GM10847 (cell line): ENCODE data around the gene STOM.

Source experiments
- POLR2A ChIP-seq: IDR thresholded peaks from 2 replicates; pipeline ENCODE4 v1.6.1; 2011; ENCODE audit not compliant: insufficient read length; ENCODE audit errors: extremely low read depth

The STOM gene

DNA sequence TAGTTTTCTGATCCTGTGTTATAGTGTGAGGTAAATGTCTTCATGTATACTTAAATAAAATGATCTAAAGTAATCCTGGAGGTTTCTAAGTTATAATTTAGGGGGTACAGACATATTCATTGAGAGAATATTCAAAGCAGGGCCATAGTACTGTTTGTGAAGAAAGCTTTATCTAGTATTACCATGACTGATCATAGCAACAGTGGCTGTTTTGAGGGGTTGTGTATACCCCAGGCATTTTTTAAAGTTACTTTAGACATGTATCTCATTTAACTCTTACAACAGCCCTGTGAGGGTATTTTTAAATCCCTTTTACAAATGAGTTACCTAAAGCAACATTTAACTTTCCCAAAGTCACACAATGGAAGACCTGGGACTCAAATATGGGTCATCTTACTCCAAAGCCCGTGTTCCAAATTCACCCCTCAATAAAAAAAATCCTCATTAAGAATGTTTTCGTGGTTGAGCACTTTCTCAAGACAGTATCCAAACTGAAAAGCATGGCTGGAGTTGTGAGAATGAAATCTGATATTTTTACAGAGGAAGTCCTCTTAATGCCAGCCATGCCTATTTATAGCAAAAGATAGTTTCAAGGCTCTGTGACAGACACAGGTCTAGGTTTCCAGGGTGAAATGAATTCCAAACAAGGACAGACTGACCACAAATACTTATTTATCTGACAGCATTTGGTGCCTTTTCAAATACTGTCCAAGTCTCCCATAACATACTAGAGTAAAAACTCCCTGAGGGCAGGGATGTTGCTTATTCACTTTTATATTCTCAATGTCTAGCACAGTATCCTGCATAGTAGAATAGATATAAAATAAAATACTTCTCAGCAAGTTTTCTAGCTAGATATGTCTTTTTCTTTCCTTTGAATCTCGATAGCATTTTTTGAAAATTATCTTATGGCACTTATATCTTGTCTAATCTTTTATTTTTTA, 10.4 kb downstream of the STOM start:
- TF ChIP-seq POLR2A = no peak

DNA sequence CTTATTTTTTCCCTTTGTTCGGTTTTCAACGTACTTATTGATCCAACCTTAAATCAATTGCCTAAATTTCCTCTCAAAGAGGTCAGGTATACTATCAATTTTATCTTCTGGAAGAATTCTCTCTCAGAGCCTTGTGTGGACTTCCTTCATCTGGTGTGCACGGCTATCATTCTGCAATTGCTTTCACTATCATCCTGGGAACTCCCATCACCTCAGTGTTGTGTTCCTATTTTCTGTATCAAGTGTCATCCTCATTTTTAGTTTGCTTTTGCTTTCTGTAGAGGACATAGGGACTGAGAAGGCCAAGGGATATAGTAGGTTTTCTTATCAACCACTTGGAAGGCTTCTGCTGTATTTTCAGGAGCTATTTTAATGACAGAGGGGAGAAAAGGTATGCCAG, 11.3 kb downstream of the STOM start:
- TF ChIP-seq POLR2A = no peak

DNA sequence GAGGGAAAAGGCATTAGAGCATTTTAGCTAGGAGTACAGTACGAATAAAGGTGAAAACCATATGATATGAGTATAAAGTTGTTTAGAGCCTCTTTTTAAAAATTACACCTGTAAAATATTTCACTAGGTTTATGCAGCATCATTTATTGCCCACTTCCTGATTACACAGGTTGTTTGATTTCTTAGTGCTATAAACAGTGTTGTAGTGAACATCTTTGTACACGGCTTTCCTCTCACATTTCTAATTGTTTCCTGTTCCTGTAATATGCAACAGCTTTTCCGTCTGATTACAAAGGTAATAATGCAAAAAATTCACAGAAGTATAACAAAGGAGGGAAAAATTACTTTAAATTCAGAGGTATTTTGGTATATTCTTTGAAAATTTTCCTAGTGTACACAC, 13.0 kb downstream of the STOM start:
- no peak for TF ChIP-seq POLR2A

DNA sequence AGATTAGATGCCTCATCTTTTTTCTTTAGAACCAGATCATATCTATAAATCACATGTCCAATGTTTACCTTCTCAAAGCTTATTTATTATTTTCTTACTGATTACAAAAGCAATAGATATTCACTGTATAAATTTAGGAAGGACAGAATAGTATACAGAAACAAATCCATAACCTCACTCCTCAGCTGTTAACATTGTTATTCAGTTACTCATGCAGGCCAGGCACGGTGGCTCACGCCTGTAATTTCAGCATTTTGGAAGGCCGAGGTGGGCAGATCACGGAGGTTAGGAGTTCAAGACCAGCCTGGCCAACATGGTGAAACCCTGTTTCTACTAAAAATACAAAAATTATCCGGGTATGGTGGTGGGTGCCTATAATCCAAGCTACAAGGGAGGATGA, 15.3 kb downstream of the STOM start:
- no peak for TF ChIP-seq POLR2A

DNA sequence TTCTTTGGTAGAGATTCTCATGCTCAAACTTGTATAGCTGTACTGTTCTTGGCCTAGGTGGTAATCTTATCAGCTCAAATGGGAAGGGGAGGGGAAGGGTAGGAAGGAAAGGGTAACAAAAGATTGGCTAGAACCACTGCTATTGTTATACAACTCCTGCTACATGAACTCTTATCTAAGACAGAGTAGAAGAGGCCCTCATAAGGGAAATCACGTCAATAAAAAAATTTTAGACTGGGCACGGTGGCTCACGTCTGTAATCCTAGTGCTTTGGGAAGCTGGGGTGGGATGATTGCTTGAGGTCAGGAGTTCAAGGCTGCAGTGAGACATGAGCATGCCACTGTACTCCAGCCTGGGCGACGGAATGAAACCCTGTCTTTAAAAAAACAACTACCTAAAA, 15.9 kb downstream of the STOM start:
- TF ChIP-seq POLR2A = no peak

DNA sequence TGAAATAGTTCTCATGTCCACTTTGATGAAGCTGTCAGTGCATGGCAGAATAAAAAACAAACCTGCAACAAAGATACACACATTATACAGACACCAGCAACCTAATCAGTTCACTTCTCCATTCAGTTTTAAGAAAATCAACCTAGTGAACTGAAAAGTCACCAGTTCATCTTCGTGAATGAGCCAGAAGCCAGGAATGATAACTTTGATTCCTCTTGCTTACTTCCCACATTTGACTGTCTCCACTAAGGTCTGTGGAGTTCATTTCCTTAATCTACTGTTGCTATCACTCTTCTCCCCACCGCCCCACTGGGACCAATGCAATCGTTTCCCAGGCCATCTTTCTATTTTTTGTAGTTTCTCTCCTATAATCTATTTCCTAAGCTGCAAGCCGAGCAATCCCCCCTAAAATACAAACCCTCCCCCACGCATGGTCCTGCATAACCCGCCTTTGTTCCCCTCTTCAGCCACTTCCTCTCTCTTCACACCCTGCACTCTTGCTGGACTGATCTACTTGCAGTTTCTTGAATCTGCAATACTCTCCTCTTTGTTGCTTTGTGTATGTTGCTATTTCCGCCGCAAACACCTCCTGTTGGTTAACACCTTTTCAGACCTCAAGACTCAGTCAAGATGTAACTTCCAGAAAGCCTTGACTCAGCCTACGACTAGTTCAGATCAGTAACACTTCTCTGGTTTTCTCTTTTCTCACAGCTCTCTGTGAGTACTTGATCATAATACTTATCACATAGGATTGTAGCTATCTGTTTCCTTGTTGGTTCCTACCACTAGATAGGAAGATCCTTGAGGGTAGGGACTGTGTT, 16.6 kb downstream of the STOM start:
- no peak for TF ChIP-seq POLR2A

DNA sequence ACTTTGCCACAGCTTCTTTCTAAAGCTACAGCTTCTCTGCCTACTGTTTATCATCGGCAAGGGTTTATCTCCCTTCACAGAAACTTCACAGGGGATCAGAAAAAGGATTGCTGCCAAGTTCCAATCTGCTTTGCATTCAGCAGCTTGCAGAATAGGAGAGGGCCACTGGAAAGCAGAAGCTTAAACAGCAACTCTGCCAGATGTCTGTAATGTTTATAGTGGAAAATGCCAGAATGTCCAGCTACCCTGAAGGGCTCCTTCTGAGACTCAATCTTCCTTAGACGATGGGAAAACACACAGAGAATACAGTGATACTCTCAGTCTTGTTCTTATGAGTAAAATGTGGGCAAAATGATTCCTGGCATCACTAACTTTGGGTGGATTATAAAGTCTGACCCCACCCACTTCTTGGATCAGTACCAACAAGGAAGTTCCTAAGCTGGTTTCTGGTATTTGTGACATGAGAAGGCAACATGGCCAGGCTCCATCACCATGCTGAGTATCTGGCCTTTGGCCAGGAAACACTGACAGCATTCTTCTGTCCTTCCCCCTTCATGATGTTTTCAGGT, 19.0 kb downstream of the STOM start:
- no peak for TF ChIP-seq POLR2A

DNA sequence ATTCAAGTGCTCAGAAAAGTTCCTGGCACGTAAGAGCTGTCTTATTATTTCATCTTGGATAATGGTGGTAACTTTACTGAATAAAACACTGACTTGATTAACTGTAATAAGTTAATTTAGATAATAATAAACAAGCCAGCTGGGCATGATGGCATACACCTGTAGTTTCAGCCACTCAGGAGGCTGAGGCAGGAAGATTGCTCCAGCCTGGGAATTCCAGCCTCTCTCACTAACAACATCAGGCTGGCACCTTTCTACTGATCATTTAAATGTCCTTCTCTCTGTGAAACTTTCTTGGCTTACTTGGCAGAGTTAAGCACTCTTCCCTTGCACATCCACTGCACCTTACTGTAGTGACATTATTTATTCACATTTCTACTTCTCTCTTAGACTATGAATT, 20.0 kb downstream of the STOM start:
- no peak for TF ChIP-seq POLR2A

DNA sequence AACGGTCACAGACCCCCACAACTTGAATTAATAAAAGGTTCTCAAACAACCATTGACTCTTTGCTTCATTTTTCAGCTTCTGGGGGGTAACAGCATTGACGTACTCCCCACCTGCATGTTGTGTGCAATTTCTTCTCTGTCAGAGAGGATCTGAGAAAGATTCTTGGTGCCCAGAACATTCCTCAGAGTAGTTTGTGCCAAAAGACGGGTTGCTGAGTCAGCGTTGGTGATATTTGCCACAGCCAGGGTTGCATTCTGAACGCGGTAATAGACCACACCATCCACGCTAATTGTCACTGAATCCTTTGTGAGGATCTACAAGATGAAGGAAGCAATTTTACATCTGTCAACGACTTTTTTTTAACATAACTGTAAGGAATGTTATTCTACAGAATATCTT, 21.0 kb downstream of the STOM start:
- no peak for TF ChIP-seq POLR2A

DNA sequence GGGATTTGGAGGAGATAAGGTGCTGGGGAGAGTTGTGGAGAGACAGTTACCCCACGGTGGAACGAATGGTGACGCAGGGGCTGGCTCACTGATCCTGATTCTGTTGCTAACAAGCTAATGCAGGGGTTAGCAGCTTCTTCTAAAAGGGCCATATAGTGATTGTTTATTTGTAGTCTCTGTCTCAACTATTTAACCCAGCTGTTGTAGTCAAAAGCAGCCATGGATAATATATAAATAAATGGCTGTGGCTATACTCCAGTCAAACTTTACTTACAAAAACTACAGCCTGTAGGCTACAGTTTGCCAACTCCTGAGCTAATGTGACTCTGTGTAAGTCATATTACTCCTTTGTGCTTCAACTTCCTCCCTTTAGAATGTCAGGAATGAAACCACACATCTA, 21.8 kb downstream of the STOM start:
- no peak for TF ChIP-seq POLR2A

DNA sequence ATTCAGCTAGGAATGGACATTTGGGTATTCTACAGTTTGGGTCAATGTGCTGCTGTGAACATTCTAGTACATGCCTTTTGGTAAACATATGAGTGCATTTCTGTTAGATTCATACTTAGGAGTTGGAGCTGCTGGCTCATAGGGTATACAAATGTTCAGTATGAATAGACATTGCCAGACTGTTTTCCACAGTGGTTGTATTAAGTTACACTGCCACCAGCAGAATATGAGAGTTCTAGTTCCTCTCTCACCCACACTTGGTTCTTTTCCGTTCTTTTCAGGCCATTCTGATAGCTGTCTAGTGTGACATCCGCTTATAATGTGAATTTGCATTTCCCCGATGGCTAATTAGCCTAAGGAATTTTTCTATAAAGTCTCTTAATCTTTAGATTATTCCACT, 25.0 kb downstream of the STOM start:
- no peak for TF ChIP-seq POLR2A

DNA sequence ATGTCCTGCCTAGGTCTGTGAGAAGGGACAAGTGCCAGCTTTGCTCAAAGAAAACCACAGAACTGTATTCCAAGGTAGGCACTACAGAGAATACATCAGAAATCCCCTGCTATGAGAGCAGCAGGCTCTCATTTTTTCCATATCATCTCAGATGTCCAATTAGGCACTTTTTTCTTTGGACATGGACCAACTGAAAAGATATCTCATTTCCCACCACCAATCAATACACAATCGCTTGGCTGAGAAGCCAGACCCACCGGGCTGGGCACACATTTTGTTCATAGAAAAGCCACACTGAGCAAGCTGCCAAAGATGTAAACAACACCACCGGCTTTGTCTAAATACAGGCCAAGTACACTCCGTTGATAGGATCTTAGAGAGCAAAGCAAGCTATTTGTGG, 25.9 kb downstream of the STOM start:
- TF ChIP-seq POLR2A = no peak

DNA sequence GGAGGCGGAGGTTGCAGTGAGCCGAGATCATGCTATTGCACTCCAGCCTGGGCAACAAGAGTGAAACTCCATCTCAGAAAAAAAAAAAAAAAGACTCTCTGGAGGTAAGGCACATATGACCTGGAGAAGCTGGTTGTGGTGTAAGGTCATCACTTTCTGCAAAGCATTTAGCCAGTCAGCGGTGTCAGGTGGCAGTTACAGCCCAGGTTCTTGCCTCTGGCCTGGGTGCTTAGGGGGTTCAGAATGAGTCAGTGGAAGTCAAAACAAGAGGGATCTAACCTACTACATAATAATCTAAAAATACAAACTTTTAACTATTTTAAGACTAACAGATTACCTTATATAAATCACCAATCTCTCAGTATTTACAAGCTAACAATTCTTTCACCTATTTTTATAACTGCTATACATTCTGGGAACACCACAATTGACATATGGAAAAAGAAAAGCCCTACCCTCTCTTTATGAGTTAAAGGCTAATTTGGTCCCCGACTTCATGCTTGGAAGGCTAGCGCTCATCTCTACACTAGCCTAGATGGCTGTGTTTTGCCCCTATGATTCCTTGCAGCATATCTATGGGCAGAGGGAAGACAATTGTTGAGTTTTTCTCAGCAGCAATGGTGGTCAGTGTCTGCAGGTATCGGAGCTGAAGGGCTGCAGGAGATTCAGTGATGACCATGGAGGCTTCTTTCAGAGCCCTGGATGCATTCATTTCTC, 29.2 kb downstream of the STOM start:
- TF ChIP-seq POLR2A = no peak

DNA sequence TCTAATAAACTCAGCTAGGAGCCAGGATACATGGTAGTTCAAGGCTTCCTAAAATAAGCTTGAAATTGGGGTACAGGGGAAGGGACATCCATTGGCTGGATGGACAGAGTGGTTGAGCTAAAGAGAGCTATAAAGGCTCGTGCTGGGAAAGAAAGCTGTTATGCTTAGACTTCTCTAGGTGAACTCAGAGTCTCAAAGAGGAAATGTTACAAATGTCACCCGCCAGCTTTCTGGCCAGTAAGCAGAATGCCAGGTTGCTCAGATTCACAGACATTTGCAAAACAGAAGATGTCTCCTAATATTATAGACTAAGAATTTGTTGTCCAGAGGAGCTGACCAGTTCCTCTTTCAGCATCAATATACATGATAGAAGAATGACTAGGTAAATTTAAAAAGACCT, 30.6 kb downstream of the STOM start:
- no peak for TF ChIP-seq POLR2A

DNA sequence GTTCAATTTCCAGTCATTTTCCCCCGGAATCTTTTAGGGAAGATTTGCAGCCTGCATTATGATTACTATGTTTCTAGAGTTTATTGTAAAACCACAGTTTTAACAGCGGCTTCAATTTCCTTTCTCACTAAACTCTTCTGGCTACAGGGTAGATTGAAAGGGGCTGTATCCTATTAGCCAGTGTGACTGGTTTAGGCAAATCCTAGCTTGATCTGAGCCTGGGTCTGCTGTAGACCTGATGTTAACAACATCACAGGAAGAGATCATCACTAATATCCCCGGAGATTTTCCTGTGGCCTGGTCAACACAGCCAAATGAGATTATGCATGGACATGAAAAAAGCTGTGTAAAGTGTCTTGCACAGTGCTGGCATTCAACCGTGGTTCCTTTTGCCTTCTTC, 33.4 kb downstream of the STOM start:
- TF ChIP-seq POLR2A = no peak
